ENCODE results near the gene ITGA3.
"Not testable (repeated sequence)": the region's sequence is repeated elsewhere in the genome, so short reads cannot be mapped to it uniquely, and the experiment has no call there.

ITGA3 gene

GRCh38 chr17:50036455-50037261 lies 19.3 kb upstream of the ITGA3 start:
- Histone ChIP-seq H3K27me3 (ENCODE audit: insufficient read depth, low read length, poor library complexity, severe bottlenecking) (no peaks in the 10 kb centered on the region), H4K20me1 (ENCODE audit: insufficient read depth, low read length, poor library complexity, severe bottlenecking) (no peaks in the 10 kb centered on the region), H3K4me2 (ENCODE audit: low read depth, low read length, poor library complexity, severe bottlenecking) (no peak overlapping the region), H3K36me3 (ENCODE audit: insufficient read depth, low read length) (no peaks in the 10 kb centered on the region), H3F3A (ENCODE audit: low read depth) (no peaks in the 10 kb centered on the region), H3K9me2 (replicated peaks; ENCODE audit: low read depth, low read length) (no peaks in the 10 kb centered on the region), H3K4me3 (ENCODE audit: low read length, poor library complexity, severe bottlenecking) (no peak overlapping the region), H3K9ac (ENCODE audit: low read depth, low read length, poor library complexity, severe bottlenecking) (no peak overlapping the region), H3K9me3 (ENCODE audit: insufficient read depth, low read depth, low read length) (no peaks in the 10 kb centered on the region), H2AFZ (ENCODE audit: low read length) (no peak overlapping the region), H3K79me2 (ENCODE audit: insufficient read depth, low read length) (no peaks in the 10 kb centered on the region), H3K4me1 (ENCODE audit: insufficient read depth, low read length, poor library complexity, severe bottlenecking) (no peaks in the 10 kb centered on the region)
- no peak for TF ChIP-seq CTCF (conservative IDR thresholded peaks at IDR 0.05; ENCODE audit: low read length)

GRCh38 chr17:50037321-50038107 lies 18.4 kb upstream of the ITGA3 start:
- H3K9ac ChIP-seq (ENCODE audit: low read depth, low read length, poor library complexity, severe bottlenecking), result no peak overlapping the region
- TF ChIP-seq EZH2phosphoT487 (IDR thresholded peaks at IDR 0.05; ENCODE audit: borderline replicate concordance) (no peak), CTCF (conservative IDR thresholded peaks at IDR 0.05; ENCODE audit: low read length) (no peak)
- no peaks in the 10 kb centered on the region for H3K27me3 ChIP-seq (ENCODE audit: insufficient read depth, low read length, poor library complexity, severe bottlenecking)
- H3K36me3 ChIP-seq (ENCODE audit: insufficient read depth, low read length), result no peaks in the 10 kb centered on the region
- H3F3A ChIP-seq (ENCODE audit: low read depth), result no peaks in the 10 kb centered on the region
- no peaks in the 10 kb centered on the region for H4K20me1 ChIP-seq (ENCODE audit: insufficient read depth, low read length, poor library complexity, severe bottlenecking)
- no peak overlapping the region for H3K4me2 ChIP-seq (ENCODE audit: low read depth, low read length, poor library complexity, severe bottlenecking)
- no peaks in the 10 kb centered on the region for H3K4me1 ChIP-seq (ENCODE audit: insufficient read depth, low read length, poor library complexity, severe bottlenecking)
- H3K79me2 ChIP-seq (ENCODE audit: insufficient read depth, low read length), result no peaks in the 10 kb centered on the region
- H2AFZ ChIP-seq (ENCODE audit: low read length), result no peak overlapping the region
- no peaks in the 10 kb centered on the region for H3K9me3 ChIP-seq (ENCODE audit: insufficient read depth, low read depth, low read length)
- H3K9me2 ChIP-seq (replicated peaks; ENCODE audit: low read depth, low read length), result no peaks in the 10 kb centered on the region
- H3K4me3 ChIP-seq (ENCODE audit: low read length, poor library complexity, severe bottlenecking), result no peak overlapping the region

GRCh38 chr17:50039058-50039457 lies 16.9 kb upstream of the ITGA3 start:
- Histone ChIP-seq H3K79me2 (ENCODE audit: insufficient read depth, low read length) (no peaks in the 10 kb centered on the region), H4K20me1 (ENCODE audit: insufficient read depth, low read length, poor library complexity, severe bottlenecking) (no peaks in the 10 kb centered on the region), H3K4me3 (ENCODE audit: low read length, poor library complexity, severe bottlenecking) (no peak overlapping the region), H3K9ac (ENCODE audit: low read depth, low read length, poor library complexity, severe bottlenecking) (no peak overlapping the region), H3K36me3 (ENCODE audit: insufficient read depth, low read length) (no peaks in the 10 kb centered on the region), H3K9me2 (replicated peaks; ENCODE audit: low read depth, low read length) (no peaks in the 10 kb centered on the region), H2AFZ (ENCODE audit: low read length) (no peak overlapping the region), H3F3A (ENCODE audit: low read depth) (no peaks in the 10 kb centered on the region), H3K9me3 (ENCODE audit: insufficient read depth, low read depth, low read length) (no peaks in the 10 kb centered on the region), H3K4me1 (ENCODE audit: insufficient read depth, low read length, poor library complexity, severe bottlenecking) (no peaks in the 10 kb centered on the region), H3K4me2 (ENCODE audit: low read depth, low read length, poor library complexity, severe bottlenecking) (no peak overlapping the region), H3K27me3 (ENCODE audit: insufficient read depth, low read length, poor library complexity, severe bottlenecking) (no peaks in the 10 kb centered on the region)
- TF ChIP-seq EZH2phosphoT487 (IDR thresholded peaks at IDR 0.05; ENCODE audit: borderline replicate concordance) (no peak), CTCF (conservative IDR thresholded peaks at IDR 0.05; ENCODE audit: low read length) (no peak)

- H2AFZ ChIP-seq (ENCODE audit: low read length); H3K36me3 ChIP-seq (ENCODE audit: insufficient read depth, low read length); H3K4me2 ChIP-seq (ENCODE audit: low read depth, low read length, poor library complexity, severe bottlenecking); H3K9me2 ChIP-seq (replicated peaks; ENCODE audit: low read depth, low read length); H3F3A ChIP-seq (ENCODE audit: low read depth); H3K27me3 ChIP-seq (ENCODE audit: insufficient read depth, low read length, poor library complexity, severe bottlenecking); H4K20me1 ChIP-seq (ENCODE audit: insufficient read depth, low read length, poor library complexity, severe bottlenecking); H3K4me3 ChIP-seq (ENCODE audit: low read length, poor library complexity, severe bottlenecking); H3K9ac ChIP-seq (ENCODE audit: low read depth, low read length, poor library complexity, severe bottlenecking); H3K9me3 ChIP-seq (ENCODE audit: insufficient read depth, low read depth, low read length); H3K79me2 ChIP-seq (ENCODE audit: insufficient read depth, low read length); H3K4me1 ChIP-seq (ENCODE audit: insufficient read depth, low read length, poor library complexity, severe bottlenecking): not testable (repeated sequence)
Observed at GRCh38 chr17:50040496-50040895, 15.4 kb upstream of the ITGA3 start.
